Measurements from ENCODE around the gene SLC66A2.

SLC66A2 gene

DNA sequence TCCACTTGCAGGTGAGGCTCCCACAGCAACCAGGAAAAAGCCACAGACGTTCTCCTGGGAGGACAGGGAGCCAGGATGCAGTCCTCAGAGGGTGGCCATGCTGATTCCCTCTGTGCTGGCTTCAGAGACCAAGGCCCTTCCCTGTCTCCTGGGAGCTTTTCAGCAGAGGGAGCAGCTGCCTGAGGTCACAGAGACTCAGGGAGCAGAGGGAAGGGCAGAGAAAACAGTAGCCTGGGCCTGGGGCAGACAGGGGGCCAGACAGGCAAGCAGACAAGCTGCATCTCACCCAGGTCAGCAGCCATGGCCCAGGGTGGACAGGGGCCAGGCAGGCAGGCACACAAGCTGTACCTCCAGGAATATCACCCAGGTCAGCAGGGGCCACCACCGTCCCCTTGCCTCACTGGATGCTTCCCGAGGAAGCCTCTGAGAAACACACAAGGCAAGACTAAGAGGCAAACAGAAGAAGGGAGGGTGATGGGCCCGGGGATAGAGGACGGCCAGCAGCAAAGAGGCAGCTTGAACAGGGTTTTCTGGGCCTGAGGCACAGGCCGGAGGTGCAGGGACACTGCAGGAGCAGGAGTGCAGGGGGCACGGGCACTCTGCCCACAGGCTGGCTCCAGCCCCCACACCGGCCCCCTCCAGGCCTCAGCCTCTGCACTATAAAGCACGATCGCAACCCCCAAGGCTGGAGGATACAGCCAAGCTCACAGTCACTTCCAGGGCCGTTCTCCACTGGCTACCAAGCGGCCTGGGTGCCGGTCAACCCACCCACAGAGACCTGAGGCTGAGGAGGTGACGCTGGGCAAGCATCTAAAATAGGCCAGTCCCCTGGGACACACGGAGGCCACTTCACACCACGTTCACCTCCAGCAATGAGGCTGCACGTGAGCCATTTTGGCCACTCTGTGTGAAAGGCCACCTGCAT, 6.1 kb downstream of the SLC66A2 start:
- H3K9ac ChIP-seq (ENCODE audit: low read length), result no peak overlapping the region
- no peak overlapping the region for H3K27ac ChIP-seq (ENCODE audit: low read depth, low read length)
- peaks cover 6% of the 10 kb centered on the region for H3K4me1 ChIP-seq (ENCODE audit: control insufficient read depth, insufficient read depth, low read length)
- H3K4me3 ChIP-seq (ENCODE audit: low read length), result no peak overlapping the region
- H3K27me3 ChIP-seq (ENCODE audit: control insufficient read depth, insufficient read depth, low read length), result no peaks in the 10 kb centered on the region
- peaks cover 21% of the 10 kb centered on the region for H3K36me3 ChIP-seq (ENCODE audit: control insufficient read depth, insufficient read depth, low read length)

DNA sequence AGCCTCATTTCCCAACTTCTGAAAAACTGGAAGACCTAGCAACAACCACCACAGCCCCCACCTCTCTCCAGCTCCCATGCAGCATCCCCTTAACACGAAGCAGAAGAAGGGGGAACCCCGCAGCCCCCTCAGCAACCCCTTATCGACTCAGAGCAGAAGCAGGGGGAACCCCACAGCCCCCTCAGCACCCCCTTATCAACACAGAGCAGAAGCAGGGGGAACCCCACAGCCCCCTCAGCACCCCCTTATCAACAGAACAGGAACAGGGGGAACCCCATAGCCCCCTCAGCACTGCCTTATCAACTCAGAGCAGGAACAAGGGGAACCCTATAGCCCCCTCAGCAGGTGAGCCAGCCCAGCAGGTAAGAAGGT, 6.7 kb downstream of the SLC66A2 start:
- Histone ChIP-seq H3K27ac (ENCODE audit: low read depth, low read length) (no peak overlapping the region), H3K4me1 (ENCODE audit: control insufficient read depth, insufficient read depth, low read length) (peaks cover 3% of the 10 kb centered on the region), H3K9ac (ENCODE audit: low read length) (no peak overlapping the region), H3K36me3 (ENCODE audit: control insufficient read depth, insufficient read depth, low read length) (peaks cover 22% of the 10 kb centered on the region), H3K4me3 (ENCODE audit: low read length) (no peak overlapping the region), H3K27me3 (ENCODE audit: control insufficient read depth, insufficient read depth, low read length) (no peaks in the 10 kb centered on the region)

- Histone ChIP-seq H3K4me1 (ENCODE audit: control insufficient read depth, insufficient read depth, low read length) (peaks cover 3% of the 10 kb centered on the region), H3K36me3 (ENCODE audit: control insufficient read depth, insufficient read depth, low read length) (peaks cover 22% of the 10 kb centered on the region), H3K27me3 (ENCODE audit: control insufficient read depth, insufficient read depth, low read length) (no peaks in the 10 kb centered on the region), H3K9ac (ENCODE audit: low read length) (no peak overlapping the region), H3K4me3 (ENCODE audit: low read length) (no peak overlapping the region), H3K27ac (ENCODE audit: low read depth, low read length) (no peak overlapping the region)
These were observed 7.2 kb downstream of the SLC66A2 start for GRCh38 chr18:79944126-79944731.

DNA sequence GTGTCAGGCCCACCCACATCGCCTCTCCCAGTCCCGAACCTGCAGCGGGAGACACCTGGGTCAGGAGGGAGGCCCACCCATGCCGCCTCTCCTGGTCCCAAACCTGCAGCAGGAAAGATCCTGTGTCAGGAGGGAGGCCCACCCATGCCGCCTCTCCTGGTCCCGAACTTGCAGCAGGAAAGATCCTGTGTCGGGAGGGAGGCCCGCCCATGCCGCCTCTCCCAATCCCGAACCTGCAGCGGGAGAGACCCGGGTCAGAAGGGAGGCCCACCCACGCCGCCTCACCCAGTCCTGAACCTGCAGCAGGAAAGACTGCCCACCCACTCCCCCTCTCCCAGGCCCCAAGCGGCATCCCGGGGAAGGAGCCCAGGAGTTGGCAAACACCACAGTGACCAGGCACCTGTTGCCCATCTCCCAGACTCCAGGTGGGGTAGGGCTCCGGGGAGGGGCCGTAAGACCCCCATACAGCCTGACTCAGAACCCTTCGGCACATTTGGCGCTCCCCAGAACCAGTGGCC, 7.8 kb downstream of the SLC66A2 start:
- H3K4me1 ChIP-seq (ENCODE audit: control insufficient read depth, insufficient read depth, low read length), result no peaks in the 10 kb centered on the region
- no peak overlapping the region for H3K4me3 ChIP-seq (ENCODE audit: low read length)
- peaks cover 22% of the 10 kb centered on the region for H3K36me3 ChIP-seq (ENCODE audit: control insufficient read depth, insufficient read depth, low read length)
- no peak overlapping the region for H3K27ac ChIP-seq (ENCODE audit: low read depth, low read length)
- no peaks in the 10 kb centered on the region for H3K27me3 ChIP-seq (ENCODE audit: control insufficient read depth, insufficient read depth, low read length)
- H3K9ac ChIP-seq (ENCODE audit: low read length), result no peak overlapping the region

- Histone ChIP-seq H3K4me3 (ENCODE audit: low read length) (no peak overlapping the region), H3K36me3 (ENCODE audit: control insufficient read depth, insufficient read depth, low read length) (peaks cover 22% of the 10 kb centered on the region), H3K27me3 (ENCODE audit: control insufficient read depth, insufficient read depth, low read length) (no peaks in the 10 kb centered on the region), H3K27ac (ENCODE audit: low read depth, low read length) (no peak overlapping the region), H3K9ac (ENCODE audit: low read length) (no peak overlapping the region), H3K4me1 (ENCODE audit: control insufficient read depth, insufficient read depth, low read length) (no peaks in the 10 kb centered on the region)
These were observed 8.5 kb downstream of the SLC66A2 start for GRCh38 chr18:79942786-79943607.

DNA sequence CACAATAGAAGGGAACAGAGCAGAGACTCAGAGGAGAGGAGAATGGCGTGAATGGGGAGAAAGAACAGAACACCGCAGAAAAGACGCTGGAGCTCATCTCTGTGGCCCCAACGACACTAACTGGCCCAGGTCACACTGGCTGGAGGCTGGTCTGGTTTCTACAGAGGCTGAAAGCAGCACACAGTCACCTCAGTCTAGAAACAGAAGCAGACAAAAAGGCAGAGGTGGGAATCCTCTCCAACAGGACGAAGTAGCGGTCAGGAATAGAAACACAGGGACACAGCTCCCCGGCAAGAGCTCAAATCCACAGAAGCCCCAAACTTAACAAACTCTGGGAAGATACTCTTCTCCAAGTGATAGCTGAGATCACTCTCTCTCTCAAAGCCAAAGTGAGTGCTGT, 9.2 kb downstream of the SLC66A2 start:
- Histone ChIP-seq H3K4me1 (ENCODE audit: control insufficient read depth, insufficient read depth, low read length) (no peaks in the 10 kb centered on the region), H3K36me3 (ENCODE audit: control insufficient read depth, insufficient read depth, low read length) (peaks cover 22% of the 10 kb centered on the region), H3K27me3 (ENCODE audit: control insufficient read depth, insufficient read depth, low read length) (no peaks in the 10 kb centered on the region), H3K9ac (ENCODE audit: low read length) (no peak overlapping the region), H3K4me3 (ENCODE audit: low read length) (no peak overlapping the region), H3K27ac (ENCODE audit: low read depth, low read length) (no peak overlapping the region)

GRCh38 chr18:79941473-79942119, 9.9 kb downstream of the SLC66A2 start:
- Histone ChIP-seq H3K27me3 (ENCODE audit: control insufficient read depth, insufficient read depth, low read length) (no peaks in the 10 kb centered on the region), H3K36me3 (ENCODE audit: control insufficient read depth, insufficient read depth, low read length) (peaks cover 22% of the 10 kb centered on the region), H3K4me1 (ENCODE audit: control insufficient read depth, insufficient read depth, low read length) (no peaks in the 10 kb centered on the region), H3K27ac (ENCODE audit: low read depth, low read length) (no peak overlapping the region), H3K4me3 (ENCODE audit: low read length) (no peak overlapping the region), H3K9ac (ENCODE audit: low read length) (no peak overlapping the region)

DNA sequence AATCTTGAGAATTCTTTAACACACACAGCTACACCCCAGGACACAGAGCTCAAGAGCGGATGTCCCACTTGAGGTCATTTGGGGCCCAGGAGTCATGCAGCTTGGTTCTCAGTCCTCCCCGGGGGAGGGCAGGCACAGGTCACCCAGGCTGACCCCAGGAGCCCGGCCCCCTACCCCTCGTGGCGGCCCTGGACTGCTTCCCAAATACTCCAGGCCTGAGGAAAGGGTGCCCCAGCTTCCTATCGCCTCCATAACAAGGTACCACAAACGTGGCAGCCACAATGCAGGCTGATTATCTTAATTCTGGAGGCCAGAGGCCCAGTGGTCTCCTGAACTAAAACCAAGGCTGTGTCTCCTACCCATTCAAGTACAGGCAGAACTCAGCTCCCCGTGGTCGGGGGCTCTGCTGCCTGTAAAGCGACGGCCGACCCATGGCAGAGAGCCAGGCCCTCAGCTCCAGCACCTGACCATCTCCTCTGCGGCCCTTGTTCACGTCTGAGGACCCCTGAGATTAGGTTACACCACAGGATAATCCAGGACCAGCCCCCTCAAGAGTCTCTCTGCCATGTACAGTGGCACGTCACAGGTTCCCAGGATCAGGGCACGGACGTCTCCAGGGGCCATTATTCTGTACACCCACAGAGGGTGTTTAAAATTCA, 10.5 kb downstream of the SLC66A2 start:
- Histone ChIP-seq H3K4me3 (ENCODE audit: low read length) (no peak overlapping the region), H3K27me3 (ENCODE audit: control insufficient read depth, insufficient read depth, low read length) (no peaks in the 10 kb centered on the region), H3K4me1 (ENCODE audit: control insufficient read depth, insufficient read depth, low read length) (no peaks in the 10 kb centered on the region), H3K27ac (ENCODE audit: low read depth, low read length) (no peak overlapping the region), H3K9ac (ENCODE audit: low read length) (no peak overlapping the region), H3K36me3 (ENCODE audit: control insufficient read depth, insufficient read depth, low read length) (peaks cover 22% of the 10 kb centered on the region)

- no peak overlapping the region for H3K9ac ChIP-seq (ENCODE audit: low read length)
- H3K4me3 ChIP-seq (ENCODE audit: low read length), result no peak overlapping the region
- no peak overlapping the region for H3K27ac ChIP-seq (ENCODE audit: low read depth, low read length)
- H3K27me3 ChIP-seq (ENCODE audit: control insufficient read depth, insufficient read depth, low read length), result no peaks in the 10 kb centered on the region
- peaks cover 19% of the 10 kb centered on the region for H3K36me3 ChIP-seq (ENCODE audit: control insufficient read depth, insufficient read depth, low read length)
- no peaks in the 10 kb centered on the region for H3K4me1 ChIP-seq (ENCODE audit: control insufficient read depth, insufficient read depth, low read length)
These were observed 11.2 kb downstream of the SLC66A2 start for GRCh38 chr18:79940126-79940813.

DNA sequence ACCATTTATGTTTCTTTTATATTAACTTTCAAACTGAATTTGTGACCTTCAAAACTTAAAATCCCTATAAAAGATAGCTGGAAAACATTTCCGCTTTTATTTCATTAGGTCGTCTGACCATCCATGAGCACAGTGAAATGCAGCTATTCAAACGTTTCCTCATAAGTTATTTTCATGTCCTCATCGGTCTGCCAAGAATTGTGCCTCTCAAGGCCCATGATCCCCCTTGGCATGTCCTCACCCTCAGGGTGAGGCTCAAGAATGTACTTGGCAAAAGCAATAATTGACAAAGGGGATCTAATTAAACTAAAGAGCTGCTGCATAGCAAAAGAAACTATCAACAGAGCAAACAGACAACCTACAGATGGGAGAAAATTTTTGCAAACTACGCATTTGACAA, 12.4 kb downstream of the SLC66A2 start:
- no peak overlapping the region for H3K4me3 ChIP-seq (ENCODE audit: low read length)
- H3K27me3 ChIP-seq (ENCODE audit: control insufficient read depth, insufficient read depth, low read length), result no peaks in the 10 kb centered on the region
- H3K27ac ChIP-seq (ENCODE audit: low read depth, low read length), result no peak overlapping the region
- H3K4me1 ChIP-seq (ENCODE audit: control insufficient read depth, insufficient read depth, low read length), result no peaks in the 10 kb centered on the region
- H3K9ac ChIP-seq (ENCODE audit: low read length), result no peak overlapping the region
- H3K36me3 ChIP-seq (ENCODE audit: control insufficient read depth, insufficient read depth, low read length), result peaks cover 22% of the 10 kb centered on the region

GRCh38 chr18:79938196-79938595, 13.3 kb downstream of the SLC66A2 start:
- H3K4me3 ChIP-seq (ENCODE audit: low read length), result no peak overlapping the region
- H3K27ac ChIP-seq (ENCODE audit: low read depth, low read length), result no peak overlapping the region
- no peaks in the 10 kb centered on the region for H3K4me1 ChIP-seq (ENCODE audit: control insufficient read depth, insufficient read depth, low read length)
- H3K27me3 ChIP-seq (ENCODE audit: control insufficient read depth, insufficient read depth, low read length), result no peaks in the 10 kb centered on the region
- no peak overlapping the region for H3K9ac ChIP-seq (ENCODE audit: low read length)
- peaks cover 22% of the 10 kb centered on the region for H3K36me3 ChIP-seq (ENCODE audit: control insufficient read depth, insufficient read depth, low read length)

All from rectal smooth muscle tissue (tissue), 1 donor.